Lower leg skin (tissue), 3 donors: ENCODE measurements around the gene DUSP15.

Source experiments
- CTCF ChIP-seq, 3 donors: fragments of 450-650 bp; IDR thresholded peaks; one replicate each; pipeline ENCODE4 v1.5.1; 2016; ENCODE audit warnings: antibody characterized with exemption in 3 of 3, mild to moderate bottlenecking in 3 of 3, moderate library complexity in 2 of 3
- POLR2A ChIP-seq, 2 donors: fragments of 450-650 bp; IDR thresholded peaks; one replicate each; pipeline ENCODE4 v1.6.1; 2016 to 2017; ENCODE audit warnings: antibody characterized with exemption in 2 of 2, mild to moderate bottlenecking in 1 of 2, moderate library complexity in 1 of 2

GRCh38 chr20:31830406-31830981 is 39.8 kb downstream of the DUSP15 start:
- no peak for TF ChIP-seq CTCF (IDR thresholded peaks at IDR 0.05)
- no peak for TF ChIP-seq POLR2A (IDR thresholded peaks at IDR 0.05)
